B cell (primary cell): ENCODE measurements around the gene PFDN6. TPM values are rescaled to one million over a fixed set of nuclear protein-coding genes. Genes with fewer than 3 reads are reported as not detected.
"Not testable (repeated sequence)": the region's sequence is repeated elsewhere in the genome, so short reads cannot be mapped to it uniquely, and the experiment has no call there.

Experiments used
- ATAC-seq: fragments of 200-7000 bp; cut with Tn5 transposase; one replicate; pipeline ENCODE4 v1.10.0; 2021; ENCODE audit warnings: low read depth, mild to moderate bottlenecking, moderate number of reproducible peaks, moderate library complexity
- CTCF ChIA-PET: fragments of 350-600 bp; sonication (Branson Sonifier 250); formaldehyde crosslinking; loops from one replicate; lab custom pipeline; 2021; ENCODE audit warnings: antibody characterized with exemption, inconsistent platforms; lab: Charles Lee
- POLR2A ChIA-PET: fragments of 350-600 bp; sonication (Branson Sonifier 250); formaldehyde crosslinking; loops from one replicate; lab custom pipeline; 2021; ENCODE audit warnings: antibody characterized with exemption; lab: Charles Lee
- DNase-seq: peaks from one replicate; pipeline ENCODE4 v3.0.0; 2013
- H2AFZ ChIP-seq: 2 replicates; pipeline ENCODE4 v1.6.1; 2012; ENCODE audit warnings: mild to moderate bottlenecking, low read depth, low read length; ENCODE audit not compliant: insufficient read depth, poor library complexity, severe bottlenecking
- H3K27ac ChIP-seq, 2 donors: 1 replicate in 1 of 2; 2 replicates in 1 of 2; pipeline ENCODE4 v1.5.1; 2012 to 2013; ENCODE audit warnings: low read length in 2 of 2, mild to moderate bottlenecking in 2 of 2, moderate library complexity in 1 of 2
- H3K27me3 ChIP-seq, 4 experiments: fragments of 200-600 bp in 1 of 4; sonication (generic) in 1 of 4; replicated peaks in 1 of 4; 1 replicate in 2 of 4; 2 replicates in 2 of 4; pipeline versions ENCODE4 v1.6.1 to v1.7.0; 2013 to 2016; ENCODE audit warnings: low read length in 3 of 4, mild to moderate bottlenecking in 2 of 4, mixed read lengths in 1 of 4, moderate library complexity in 1 of 4; ENCODE audit not compliant: insufficient read depth in 4 of 4, control insufficient read depth in 3 of 4; ENCODE audit errors: control extremely low read depth in 1 of 4
- H3K36me3 ChIP-seq, 2 experiments: replicated peaks in 1 of 2; 1 replicate in 1 of 2; 2 replicates in 1 of 2; pipeline versions ENCODE4 v1.6.1 to v1.7.1; 2013; ENCODE audit warnings: low read length in 1 of 2; ENCODE audit not compliant: insufficient read depth in 2 of 2, control insufficient read depth in 1 of 2; ENCODE audit errors: control extremely low read depth in 1 of 2, extremely low read depth in 1 of 2
- H3K4me1 ChIP-seq, 2 donors: fragments of 200-600 bp in 1 of 2; sonication (generic) in 1 of 2; 1 replicate in 1 of 2; 2 replicates in 1 of 2; pipeline versions ENCODE4 v1.5.1 to v1.6.1; 2013 to 2017; ENCODE audit warnings: low read length in 2 of 2; ENCODE audit not compliant: control insufficient read depth in 2 of 2, insufficient read depth in 2 of 2
- H3K4me2 ChIP-seq: replicated peaks from 2 replicates; pipeline ENCODE3; 2012; ENCODE audit warnings: mild to moderate bottlenecking, low read depth, low read length; ENCODE audit not compliant: poor library complexity, severe bottlenecking
- H3K4me3 ChIP-seq, 5 experiments: fragments of 200-600 bp in 1 of 5; sonication (generic) in 1 of 5; 1 replicate in 3 of 5; 2 replicates in 2 of 5; pipeline versions ENCODE4 v1.5.1 to v1.7.0; 2011 to 2016; ENCODE audit warnings: low read length in 4 of 5, mild to moderate bottlenecking in 4 of 5, low read depth in 2 of 5, control low read depth in 1 of 5, moderate library complexity in 1 of 5; ENCODE audit not compliant: insufficient read depth in 1 of 5; ENCODE audit errors: control extremely low read depth in 1 of 5, extremely low read depth in 1 of 5
- H3K79me2 ChIP-seq: fragments of 200-600 bp; sonication (generic); one replicate; pipeline ENCODE4 v1.6.0; 2016; ENCODE audit warnings: low read length; ENCODE audit not compliant: control insufficient read depth, insufficient read depth
- H3K9ac ChIP-seq: fragments of 200-600 bp; sonication (generic); 2 replicates; pipeline ENCODE4 v1.6.1; 2017; ENCODE audit warnings: mild to moderate bottlenecking, low read length, moderate library complexity
- H3K9me3 ChIP-seq, 3 donors: one replicate each; pipeline versions ENCODE4 v1.6.1 to v1.7.1; 2013; ENCODE audit warnings: low read length in 2 of 3; ENCODE audit not compliant: control insufficient read depth in 2 of 3, insufficient read depth in 1 of 3; ENCODE audit errors: control extremely low read depth in 1 of 3
- H4K20me1 ChIP-seq: 2 replicates; pipeline ENCODE4 v1.6.0; 2012; ENCODE audit warnings: mild to moderate bottlenecking, low read length; ENCODE audit not compliant: insufficient read depth, control insufficient read depth, poor library complexity, severe bottlenecking
- H3K27ac Mint-ChIP-seq: one replicate; pipeline ENCODE4 v1.8.0; 2021; ENCODE audit warnings: mixed read lengths
- H3K27me3 Mint-ChIP-seq: one replicate; pipeline ENCODE4 v1.8.0; 2021; ENCODE audit warnings: mixed read lengths
- H3K4me1 Mint-ChIP-seq: one replicate; pipeline ENCODE4 v1.8.0; 2021; ENCODE audit warnings: mixed read lengths
- H3K4me3 Mint-ChIP-seq: one replicate; pipeline ENCODE4 v1.8.0; 2021; ENCODE audit warnings: mixed read lengths
- H3K9me3 Mint-ChIP-seq: one replicate; pipeline ENCODE4 v1.8.0; 2022; ENCODE audit warnings: mixed read lengths; ENCODE audit not compliant: insufficient read depth
- CTCF ChIP-seq: fragments of 200-600 bp; IDR thresholded peaks from one replicate; pipeline ENCODE4 v1.8.0; 2022; ENCODE audit warnings: antibody characterized with exemption, mild to moderate bottlenecking
- EZH2 ChIP-seq: IDR thresholded peaks from 2 replicates; pipeline ENCODE4 v1.6.1; 2012; ENCODE audit warnings: borderline replicate concordance, low read depth, mild to moderate bottlenecking, moderate library complexity, low read length; ENCODE audit not compliant: insufficient read depth, poor library complexity, severe bottlenecking
- WGBS: methylation state at CpG from one replicate; pipeline ENCODE4 v1.1.5; 2013; ENCODE audit warnings: missing lambda C conversion rate; ENCODE audit not compliant: insufficient coverage; 5-methylcytosine and 5-hydroxymethylcytosine counted together
- intact Hi-C: fragments of 100-400 bp; cut with micrococcal nuclease; formaldehyde crosslinking; loops from one replicate; pipeline ENCODE4 v1.10.0; 2022
- polyA plus RNA-seq: library from polyadenylated mRNA; depleted of rRNA; stranded (reverse); fragments of >200 nt; gene quantifications from 2 replicates; pipeline ENCODE4 v1.2.3, GENCODE V29; 2012
- total RNA-seq, 2 donors: library from RNA; stranded (reverse); fragments of 120-200 nt in 1 of 2; gene quantifications; 1 replicate in 1 of 2; 2 replicates in 1 of 2; pipeline versions ENCODE4 v1.2.3 to v1.2.4, GENCODE V29; 2013 to 2022

The PFDN6 gene
- total and polyA plus RNA-seq, 2 donors (not counting 1 experiment from before 2014, with no cell fraction given) = 33.2 to 51.1 TPM

GRCh38 chr6:33259032-33259431, 30.4 kb upstream of the PFDN6 start:
- POLR2A ChIA-PET = interaction anchor here (2.5 kb wide), 1 partner anchor 12 kb away, joined by 17 read pairs; the partner anchor contains the start of genes RPS18 and VPS52

GRCh38 chr6:33262490-33262889, 26.9 kb upstream of the PFDN6 start:
- H3K27ac ChIP-seq, H3K9me3 Mint-ChIP-seq, H3K4me3 Mint-ChIP-seq, H3K9ac ChIP-seq, intact Hi-C loops, H3K27me3 Mint-ChIP-seq, H3K9me3 ChIP-seq, POLR2A ChIA-PET, ATAC-seq, DNase-seq, H3K27ac Mint-ChIP-seq, H3K79me2 ChIP-seq, H3K4me1 Mint-ChIP-seq, H4K20me1 ChIP-seq, H3K4me1 ChIP-seq, H3K4me3 ChIP-seq, H2AFZ ChIP-seq, H3K4me2 ChIP-seq, H3K27me3 ChIP-seq: not testable (repeated sequence)
- no CpG with 5 or more reads among the region's 3 CpGs for WGBS
- H3K36me3 ChIP-seq = peaks cover 29 to 70% of the 10 kb centered on the region in 2 experiments
- CTCF ChIA-PET = interaction anchor here (1.5 kb wide), 1 partner anchor 14 kb away, joined by 6 read pairs; no protein-coding TSS in a partner anchor

More at GRCh38 chr6:33259032-33259431, 30.4 kb upstream of the PFDN6 start:
- ATAC-seq (no peak), DNase-seq (no peak)
- intact Hi-C loops = no loop called here
- Mint-ChIP-seq H3K4me3 (no peak overlapping the region), H3K27me3 (no peaks in the 10 kb centered on the region), H3K4me1 (no peaks in the 10 kb centered on the region), H3K27ac (no peak overlapping the region), H3K9me3 (no peaks in the 10 kb centered on the region)
- Histone ChIP-seq H2AFZ (no peak overlapping the region), H3K27me3 (no peaks in the 10 kb centered on the region), H3K9me3 (no peaks in the 10 kb centered on the region), H3K36me3 (peaks cover 12 to 39% of the 10 kb centered on the region in 2 experiments), H3K27ac (no peak overlapping the region), H3K4me2 (no peak overlapping the region), H3K79me2 (no peaks in the 10 kb centered on the region), H3K4me1 (no peaks in the 10 kb centered on the region), H4K20me1 (no peaks in the 10 kb centered on the region), H3K4me3 (no peak overlapping the region), H3K9ac (no peak overlapping the region)
- TF ChIP-seq EZH2 = no peak
- no peak for TF ChIP-seq CTCF
- WGBS = 100% methylated on average over 3 of the region's 5 CpGs
- CTCF ChIA-PET = interaction anchor here (2.1 kb wide), 1 partner anchor 11 kb away, joined by 5 read pairs; no protein-coding TSS in a partner anchor
